HG03108 (cell line): Measurements from ENCODE around the gene NFKB1.

Experiments
- ATAC-seq: cut with Tn5 transposase; IDR thresholded peaks from one replicate; pipeline ENCODE4 v1.9.1; 2021; ENCODE audit warnings: moderate library complexity; ENCODE audit not compliant: unreplicated experiment

The NFKB1 gene

DNA sequence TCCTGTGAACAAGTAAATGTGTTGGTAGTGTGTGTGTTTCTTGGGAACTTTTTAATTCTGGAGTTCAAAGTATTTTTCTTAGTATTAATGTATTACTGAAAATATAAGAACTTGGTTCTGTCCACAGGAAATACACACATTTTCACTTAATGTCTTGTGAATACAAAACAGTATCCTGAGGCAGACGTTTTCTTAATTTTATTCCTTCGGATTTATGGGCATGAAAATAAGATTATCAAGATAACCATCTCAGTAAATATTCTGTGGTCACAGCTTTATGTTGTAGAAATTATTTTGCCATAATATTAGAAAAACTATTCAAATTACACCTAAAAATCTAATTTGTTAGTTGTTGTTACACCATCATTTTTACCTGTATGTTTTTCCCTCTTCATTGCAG lies 29.8 kb downstream of the NFKB1 start:
- no peak for ATAC-seq

DNA sequence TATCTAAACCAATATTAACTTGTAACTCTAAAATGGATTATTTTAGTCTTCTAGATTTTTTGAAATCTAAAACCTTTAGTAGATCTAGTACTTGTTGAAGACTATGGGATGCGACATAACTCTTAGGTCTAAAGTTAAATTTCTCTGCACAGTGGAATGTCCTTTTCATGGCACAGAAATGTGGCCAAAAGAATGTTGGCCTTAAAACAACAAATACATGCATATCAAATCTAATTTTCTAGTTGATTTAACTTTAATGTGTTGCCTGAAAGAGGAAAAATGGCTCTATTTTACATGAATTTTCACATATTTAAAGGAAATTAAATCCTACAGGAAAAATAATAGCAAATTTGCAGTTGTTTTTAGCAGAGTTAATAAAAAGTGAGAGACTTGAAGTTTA lies 30.3 kb downstream of the NFKB1 start:
- no peak for ATAC-seq

DNA sequence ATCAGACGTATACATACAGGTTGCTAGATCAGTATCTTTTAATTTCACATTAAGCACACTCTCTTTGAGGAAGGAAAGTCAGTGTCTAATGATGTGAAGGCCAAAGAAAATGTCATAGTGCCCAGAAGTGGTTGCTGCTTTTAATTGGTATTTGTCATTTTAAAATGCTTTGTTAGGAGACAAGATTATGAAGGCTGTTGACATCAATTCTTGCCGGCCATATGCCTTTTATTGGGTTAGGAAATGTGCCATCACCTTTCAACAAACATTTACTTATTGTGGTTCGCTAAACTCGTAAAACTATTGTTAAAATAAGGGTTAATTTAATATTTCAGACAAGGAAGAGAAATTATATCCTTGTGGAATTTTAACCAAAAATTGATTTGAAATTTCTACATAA lies 32.2 kb downstream of the NFKB1 start:
- no peak for ATAC-seq

DNA sequence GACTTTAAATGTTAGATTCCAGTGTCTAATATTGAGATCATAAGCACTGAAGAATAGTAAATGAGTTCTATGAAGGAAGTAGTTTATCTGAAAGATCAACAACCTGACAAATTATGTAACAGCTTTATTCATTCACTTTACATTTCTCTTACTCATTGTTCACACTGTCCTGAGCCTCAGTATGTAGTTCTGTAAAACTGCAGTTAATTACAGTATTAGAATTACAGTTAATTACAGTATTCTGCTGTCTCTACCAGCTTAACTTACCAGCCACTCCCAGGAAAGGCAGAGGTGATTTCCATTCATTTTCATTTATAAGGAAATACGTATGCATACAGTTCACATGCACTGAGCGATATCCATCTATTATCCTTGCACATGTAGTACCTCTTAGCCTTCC lies 32.7 kb downstream of the NFKB1 start:
- ATAC-seq, result no peak

DNA sequence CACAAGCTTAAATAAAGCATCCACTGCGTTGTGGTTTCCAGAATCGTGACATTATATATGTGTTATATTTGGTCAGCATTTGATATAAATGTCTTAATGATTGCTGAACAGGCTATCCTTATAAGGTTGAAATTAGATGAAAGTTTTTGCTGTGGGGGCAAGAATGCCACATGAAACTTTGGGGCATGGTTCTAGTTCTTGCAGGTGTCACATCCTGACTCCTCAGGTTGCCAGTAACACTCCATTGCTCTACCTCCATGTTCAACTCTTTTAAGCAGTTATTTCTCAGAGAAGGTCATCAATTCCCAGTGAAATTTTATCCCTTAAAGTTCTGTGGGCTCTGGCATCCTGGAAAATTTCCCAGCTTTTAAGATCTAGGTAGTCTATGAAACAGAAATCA lies 33.7 kb downstream of the NFKB1 start:
- no peak for ATAC-seq

DNA sequence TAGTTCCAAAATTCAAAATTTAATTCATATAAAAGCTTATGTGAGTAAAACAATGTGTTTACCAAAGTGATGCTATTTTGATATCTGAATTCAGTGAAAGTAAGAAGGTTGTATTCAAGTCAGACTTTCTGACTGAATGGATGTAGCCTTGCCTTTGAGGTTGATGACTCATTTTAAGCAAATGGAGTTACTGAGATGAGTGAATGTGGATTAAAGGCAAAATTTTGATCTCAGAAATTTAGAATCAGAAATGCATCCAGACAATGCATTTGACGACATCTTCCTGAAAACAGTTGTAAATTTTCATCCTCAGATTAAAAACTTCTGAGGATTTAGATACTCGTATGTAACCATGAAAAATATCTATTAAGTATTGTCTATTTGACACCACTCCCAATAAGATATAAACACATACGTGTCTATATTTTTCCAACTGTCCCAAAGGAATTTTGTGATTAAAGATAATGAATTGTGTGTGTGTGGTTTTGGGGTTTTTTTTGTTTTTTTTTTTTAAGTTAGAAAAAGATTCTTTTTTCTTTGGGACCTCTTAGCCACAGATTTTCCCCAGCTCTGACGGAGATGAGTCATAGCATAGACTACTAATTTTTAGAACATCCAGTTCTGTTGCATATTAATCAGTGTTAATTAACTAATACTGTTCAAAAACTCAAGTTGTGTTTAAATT lies 34.4 kb downstream of the NFKB1 start:
- peak; percentile 55 for ATAC-seq

DNA sequence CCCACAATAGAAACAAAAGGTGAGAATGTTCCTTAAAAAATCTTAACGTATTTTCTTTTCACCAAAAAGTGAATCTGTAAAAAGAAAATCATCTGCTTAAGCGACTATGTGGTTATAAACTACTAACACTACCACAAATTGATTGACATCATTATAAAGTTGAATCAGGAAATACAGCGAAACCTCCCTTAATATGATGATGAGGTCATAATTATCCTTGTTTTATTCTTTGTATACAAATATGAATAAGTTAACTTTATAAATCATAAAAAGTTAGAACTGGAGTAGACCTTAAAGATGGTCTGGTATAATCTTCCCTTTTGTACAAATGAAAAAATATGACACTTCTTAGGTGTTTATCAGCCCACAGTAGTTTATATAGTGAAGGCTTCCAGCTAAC lies 35.6 kb downstream of the NFKB1 start:
- no peak for ATAC-seq

DNA sequence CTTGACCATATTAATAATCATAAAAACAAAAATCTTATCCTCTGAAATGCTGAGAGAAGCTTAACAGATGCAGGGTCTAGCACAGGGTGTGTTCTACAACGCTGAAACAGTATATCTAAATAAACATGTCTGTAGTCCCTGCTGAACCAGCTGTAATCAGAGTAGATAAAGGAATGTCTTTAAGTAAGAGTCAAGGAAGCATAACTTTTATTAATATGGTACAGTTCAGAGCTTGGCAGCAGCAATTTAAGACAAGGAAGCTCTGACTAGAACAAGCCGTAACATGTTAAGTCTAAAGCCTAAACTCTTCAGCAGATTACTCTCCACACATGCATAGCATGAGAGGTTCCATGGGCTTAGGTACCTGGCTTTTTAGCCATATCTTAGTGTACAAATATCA lies 36.1 kb downstream of the NFKB1 start:
- ATAC-seq, result no peak

DNA sequence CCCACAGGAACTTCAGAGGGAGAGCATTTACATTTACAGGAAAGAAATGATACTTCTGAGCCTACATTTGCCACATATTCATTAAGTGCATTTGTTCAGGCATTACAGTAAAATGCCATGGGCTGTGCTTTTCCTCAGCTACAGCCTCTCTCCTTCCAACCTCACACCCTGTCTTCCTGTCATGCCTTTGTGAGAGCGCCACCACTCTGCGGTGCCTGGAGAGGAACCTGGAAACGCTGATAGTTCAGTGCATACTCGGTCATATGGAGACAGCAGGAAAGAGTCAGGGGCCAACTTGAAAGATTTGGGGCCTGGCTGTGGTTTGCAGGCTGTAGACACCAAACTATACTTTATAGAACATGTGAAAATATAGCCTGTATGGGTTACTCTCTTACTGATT lies 40.5 kb downstream of the NFKB1 start:
- ATAC-seq, result no peak

DNA sequence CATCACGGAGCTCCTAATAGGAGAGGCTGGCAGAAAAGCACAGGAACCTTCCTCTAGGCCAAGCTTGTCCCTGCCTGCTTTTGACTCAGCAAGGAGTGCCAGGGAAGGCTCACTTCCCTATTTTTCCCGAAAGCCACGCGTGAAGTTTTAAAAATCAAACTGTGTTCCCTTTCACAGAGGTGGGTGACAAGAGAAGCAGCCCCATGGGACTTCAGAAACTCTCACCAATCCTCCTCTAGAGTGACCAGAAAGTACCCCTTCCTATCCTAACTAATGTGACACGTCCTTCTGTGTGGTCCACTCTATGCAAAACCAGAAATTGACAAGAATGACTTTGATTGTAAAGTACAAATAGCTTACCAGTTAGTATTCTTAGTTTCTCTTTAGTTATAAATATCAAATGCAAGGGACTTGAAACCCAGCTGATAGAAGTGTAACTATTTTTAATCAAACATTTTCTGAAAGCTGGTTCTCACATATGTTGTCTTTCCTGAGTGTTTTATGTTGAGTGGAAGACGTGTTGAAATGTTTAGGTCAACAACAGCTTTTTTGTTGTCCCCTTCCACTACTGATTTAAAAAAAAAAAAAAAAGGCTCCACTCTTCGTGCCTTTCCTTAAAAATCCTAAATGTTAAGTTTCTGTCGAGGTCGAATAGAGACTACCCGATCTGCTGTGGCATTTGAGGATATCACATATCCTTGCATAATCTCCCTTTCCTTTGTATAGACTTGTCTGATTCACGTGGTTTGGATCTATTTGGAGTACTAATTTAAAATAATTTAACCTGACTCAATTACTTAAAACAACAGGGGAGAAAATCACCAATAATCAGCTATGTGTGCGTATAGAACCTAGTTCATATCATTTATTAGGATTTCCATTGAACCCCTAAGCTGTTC lies 42.1 kb downstream of the NFKB1 start:
- peak; percentile 84 for ATAC-seq

DNA sequence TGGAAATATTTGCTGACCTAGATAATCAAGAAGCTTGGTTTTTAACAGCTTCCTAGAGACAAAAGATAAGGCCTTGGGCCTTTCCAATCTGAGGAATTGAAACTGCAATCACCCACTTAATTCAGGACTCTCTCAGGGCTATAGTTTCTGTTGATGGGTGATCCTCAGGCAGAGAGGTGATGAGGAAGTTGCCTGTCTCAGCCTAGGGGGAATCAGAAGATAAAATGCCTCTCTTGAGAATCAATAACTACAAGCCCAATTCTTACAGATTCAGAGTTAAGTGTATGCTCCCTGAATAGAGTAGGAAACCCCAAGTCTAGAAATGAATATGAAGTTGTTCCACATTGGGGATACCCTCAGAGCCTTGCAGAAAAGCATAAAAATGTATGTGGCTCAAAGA lies 45.5 kb downstream of the NFKB1 start:
- ATAC-seq, result peak; percentile 24

DNA sequence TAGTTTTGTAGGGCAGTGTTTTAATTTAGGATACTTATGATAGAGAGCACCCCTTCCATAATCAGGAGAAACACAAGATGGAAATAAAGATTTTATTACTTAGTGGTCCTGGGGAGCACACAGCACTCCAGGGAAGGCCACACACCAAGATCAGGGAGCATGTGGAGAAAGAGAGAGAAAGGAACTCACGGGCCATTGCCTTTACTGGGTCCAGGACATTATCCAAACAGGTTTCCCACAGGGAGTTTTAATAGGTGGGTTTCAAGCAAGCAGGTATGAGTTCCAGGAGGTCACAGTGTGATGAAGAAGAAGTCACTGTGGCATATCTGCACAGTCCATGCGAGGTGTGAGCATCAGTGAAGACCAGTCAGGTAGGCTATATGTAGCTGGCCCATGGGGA lies 46.8 kb downstream of the NFKB1 start:
- ATAC-seq, result no peak

DNA sequence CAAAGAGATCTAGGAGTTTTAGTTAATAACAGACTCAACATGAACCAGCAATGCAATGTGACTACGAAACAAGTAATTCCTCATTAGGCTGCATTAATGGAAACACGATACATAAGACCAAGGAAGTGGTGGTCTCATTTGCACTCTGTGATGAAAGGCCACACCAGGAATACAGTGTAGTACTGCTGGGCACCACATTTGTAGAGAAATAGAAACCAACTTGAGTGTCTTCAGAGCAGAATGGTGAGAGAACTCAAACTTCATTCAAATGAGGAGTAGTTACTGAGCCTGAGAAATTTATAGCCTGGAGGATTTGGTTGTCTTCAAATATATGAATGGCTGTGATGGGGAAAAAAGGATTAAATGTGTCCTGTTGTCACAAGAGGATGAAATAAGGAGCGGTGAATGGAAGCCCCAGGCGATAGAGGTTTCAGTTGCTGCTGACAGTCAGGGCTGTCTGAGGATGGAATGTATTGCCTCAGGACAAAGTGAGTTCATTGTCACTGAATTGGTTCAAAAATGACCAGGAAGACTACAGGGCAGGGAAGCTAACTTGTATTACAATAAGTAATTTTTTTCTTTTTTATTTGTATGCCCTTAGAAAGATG lies 50.9 kb downstream of the NFKB1 start:
- ATAC-seq, result no peak

DNA sequence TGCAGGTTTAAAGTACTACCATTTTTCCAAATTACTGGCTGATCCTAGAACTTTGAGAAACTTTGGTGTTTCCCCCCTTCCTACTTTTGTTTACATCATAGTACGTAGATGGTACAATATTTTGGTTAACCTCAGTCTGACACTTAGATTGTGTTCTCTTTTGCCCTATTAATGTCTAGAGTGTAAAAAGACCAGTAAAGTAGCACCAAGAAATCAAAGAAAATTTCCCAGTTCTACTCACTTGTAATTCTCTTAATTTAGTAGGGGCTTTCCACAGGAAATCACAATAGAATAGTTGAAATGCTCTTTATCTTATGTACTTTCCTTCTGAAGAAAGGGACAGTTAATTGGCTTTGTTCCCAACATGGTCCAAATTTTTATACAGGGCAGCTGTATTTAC lies 51.6 kb downstream of the NFKB1 start:
- ATAC-seq, result no peak

DNA sequence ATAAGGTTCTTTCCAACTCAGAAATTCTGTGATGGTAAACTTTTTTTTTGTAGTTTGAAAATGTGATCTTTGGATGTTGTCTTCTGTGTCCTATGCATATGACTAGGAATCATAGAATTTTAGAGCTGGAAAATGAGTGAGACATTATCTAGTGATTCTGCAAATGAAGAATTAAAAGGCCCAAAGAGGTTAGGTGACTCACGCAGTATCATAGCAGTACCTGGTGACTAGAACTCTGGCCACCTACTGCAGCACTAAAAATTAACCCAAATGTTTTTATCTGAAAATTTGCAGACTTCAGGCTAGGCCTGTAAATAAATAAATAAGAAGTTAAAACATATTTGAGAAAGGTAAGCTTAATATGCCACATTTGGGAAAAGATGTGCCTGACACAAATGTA lies 52.8 kb downstream of the NFKB1 start:
- no peak for ATAC-seq

DNA sequence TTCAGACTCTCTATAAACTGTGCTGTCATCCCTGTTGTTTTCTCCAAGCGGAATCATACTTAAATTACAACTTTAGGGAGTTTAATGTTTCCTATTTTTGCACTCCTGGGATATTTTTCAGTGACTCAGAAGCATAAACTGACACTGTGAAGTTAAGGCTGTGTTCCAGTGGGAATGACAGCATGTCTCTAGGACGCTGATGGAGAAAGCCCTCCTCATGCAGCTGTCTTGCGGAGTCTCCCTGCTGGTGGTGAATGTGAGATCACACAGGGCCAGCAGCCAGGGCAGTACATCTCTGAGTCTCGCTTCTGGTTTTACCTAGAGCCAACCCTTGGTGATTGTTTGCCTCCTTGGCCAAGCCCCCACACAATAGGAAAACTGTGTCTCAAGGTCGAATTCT lies 53.3 kb downstream of the NFKB1 start:
- no peak for ATAC-seq

DNA sequence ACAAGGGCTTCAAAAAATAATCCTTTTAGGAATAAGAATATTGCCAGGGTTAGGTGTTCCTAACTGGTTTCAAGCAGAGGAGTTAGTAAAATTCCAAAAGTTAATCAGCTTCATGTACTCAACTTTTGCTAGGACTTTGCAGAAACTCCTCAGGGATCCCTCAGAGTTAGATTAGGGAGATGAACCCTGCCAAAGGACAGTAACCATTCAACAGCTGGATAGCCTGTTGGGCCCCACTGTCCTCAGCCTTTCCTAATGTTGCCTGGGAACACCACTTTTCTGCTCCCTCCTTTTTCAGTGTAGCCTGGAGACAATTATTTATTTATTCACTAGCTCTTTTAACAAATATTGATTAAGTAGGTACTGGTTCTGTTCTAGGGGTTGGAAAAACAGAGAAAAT lies 53.8 kb downstream of the NFKB1 start:
- ATAC-seq, result no peak

DNA sequence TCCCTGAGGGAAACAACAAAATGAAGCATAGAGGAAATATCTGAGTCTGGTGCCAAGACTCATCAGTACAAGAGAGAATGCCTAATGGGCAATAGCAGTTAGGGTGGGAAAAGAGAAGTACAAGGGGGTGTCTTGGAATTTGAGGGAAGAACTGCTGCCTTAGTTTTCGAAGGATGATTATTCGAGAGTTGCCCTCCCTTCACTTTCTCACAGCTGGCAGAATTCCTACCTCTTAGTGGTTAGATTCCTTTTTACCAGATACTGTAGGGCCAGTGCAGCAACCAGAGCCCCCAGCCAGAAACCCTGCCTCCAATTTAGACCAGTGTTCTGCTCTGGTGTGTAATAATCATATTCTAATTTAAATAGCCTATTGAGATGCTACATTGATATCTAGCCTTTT lies 56.5 kb downstream of the NFKB1 start:
- ATAC-seq, result no peak

DNA sequence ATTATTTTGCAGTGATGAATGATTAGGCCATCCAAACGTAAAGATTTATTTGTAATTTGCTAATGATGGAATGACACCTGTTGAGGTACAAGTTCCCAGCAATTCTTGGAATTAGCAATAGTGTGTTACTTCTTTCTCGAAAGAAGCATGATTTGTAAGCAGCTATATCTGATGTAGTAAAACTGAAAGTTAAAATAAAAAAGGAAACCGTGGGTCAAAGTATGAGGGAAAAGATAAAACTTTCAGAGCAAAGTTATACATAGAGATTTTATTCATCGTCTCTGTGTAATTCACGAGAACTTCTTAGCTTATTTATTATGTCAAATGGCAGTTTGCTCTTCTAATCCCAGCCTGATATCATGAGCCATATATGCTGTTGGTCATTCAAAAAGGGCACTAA lies 59.0 kb downstream of the NFKB1 start:
- no peak for ATAC-seq

DNA sequence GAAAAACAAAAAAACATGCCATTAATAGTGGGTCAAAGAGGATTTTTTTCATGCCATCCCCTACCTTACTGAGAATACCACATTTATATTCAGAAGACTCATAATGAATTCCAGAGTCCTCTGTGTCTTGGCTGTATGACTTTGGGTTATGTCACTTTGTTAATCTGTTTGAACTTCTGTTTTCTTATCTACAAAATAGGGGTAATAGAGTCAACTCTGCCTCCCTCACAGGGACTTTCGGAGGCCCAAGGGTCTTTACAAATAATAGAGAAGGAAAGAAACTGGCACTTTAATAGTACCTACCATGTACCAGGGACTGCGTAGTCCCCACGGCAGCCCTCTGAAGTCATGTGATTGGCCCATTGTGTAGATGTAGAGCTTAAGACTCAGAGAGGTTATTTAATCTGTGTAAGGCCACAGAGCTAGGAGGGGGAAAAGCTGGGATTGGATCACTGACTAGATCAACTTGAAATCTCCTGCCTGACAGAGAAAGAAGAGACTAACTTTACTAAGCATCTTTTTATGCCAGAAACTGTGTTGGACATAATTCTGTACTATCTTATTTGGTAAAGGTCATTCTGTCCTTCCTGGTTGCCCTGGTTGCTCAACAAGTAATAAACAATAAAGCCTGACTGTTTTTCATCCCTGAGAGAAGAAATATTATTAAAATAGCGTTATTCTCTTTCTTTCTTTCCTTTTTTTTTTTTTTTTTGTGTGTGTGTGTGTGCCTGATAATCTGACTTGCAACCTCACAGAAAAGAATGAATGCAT lies 59.6 kb downstream of the NFKB1 start:
- no peak for ATAC-seq

DNA sequence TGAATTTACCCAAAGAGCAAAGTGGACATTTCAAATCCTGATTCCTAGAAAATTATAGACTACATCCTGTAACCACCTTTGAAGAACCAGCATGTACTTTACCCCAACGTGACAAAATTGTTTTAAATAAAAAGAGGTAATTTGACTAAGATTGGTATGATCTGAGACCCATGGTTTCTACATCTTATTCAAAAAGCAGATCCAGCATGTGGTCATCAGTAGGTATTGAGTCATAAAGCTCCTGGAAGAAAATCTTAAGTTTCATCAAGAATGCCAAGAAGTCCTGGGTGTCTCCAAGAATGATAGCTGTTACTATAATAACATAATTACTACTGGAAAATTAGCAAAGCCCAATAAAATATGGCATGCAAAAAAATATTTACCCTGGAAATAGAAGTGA lies 61.8 kb downstream of the NFKB1 start:
- no peak for ATAC-seq
